Measurements from ENCODE around the gene CCL26. TPM values are rescaled to one million over a fixed set of nuclear protein-coding genes. Genes with fewer than 3 reads are reported as not detected.
A peak's percentile ranks its signal among the peaks of the same experiment; 100 is the strongest.

Gene CCL26
- total and polyA plus RNA-seq, 2 donors (not counting 3 experiments of a cell fraction or from before 2014, with no cell fraction given), result not detected

- H3K27ac ChIP-seq (ENCODE audit: insufficient read depth, low read depth, low read length), result no peak overlapping the region
- H3K4me2 ChIP-seq (ENCODE audit: insufficient read depth, low read length), result no peak overlapping the region
- no peaks in the 10 kb centered on the region for H3K36me3 ChIP-seq (ENCODE audit: control insufficient read depth in 2 of 2, extremely low read depth in 1 of 2, insufficient read depth in 2 of 2, low read length in 2 of 2)
- BruUV-seq (replicated peaks), result no TSS peak
- intact Hi-C loops (cut with micrococcal nuclease), result loop anchor here (5.0 kb wide), 1 partner anchor 114 kb away; no protein-coding TSS in a partner anchor
- CTCF ChIA-PET, result interaction anchor here (0.8 to 1.9 kb wide), 19 partner anchors 10 to 264 kb away, joined by 3 to 12 read pairs (median 3); partner anchors contain the start of genes CCL26 and HIP1
- no peaks in the 10 kb centered on the region for H3K27me3 ChIP-seq (ENCODE audit: control insufficient read depth in 2 of 2, insufficient read depth in 2 of 2, low read length in 2 of 2)
- H3K9me3 ChIP-seq (replicated peaks; ENCODE audit: control insufficient read depth, insufficient read depth, low read length), result no peaks in the 10 kb centered on the region
- H2AFZ ChIP-seq (ENCODE audit: low read depth, low read length), result no peak overlapping the region
- H3K4me1 ChIP-seq (ENCODE audit: control insufficient read depth, extremely low read depth, insufficient read depth, low read length), result no peaks in the 10 kb centered on the region
- no peak for DNase-seq (ENCODE audit: low read depth, low spot score)
- H3K9ac ChIP-seq (replicated peaks; ENCODE audit: extremely low read depth, insufficient read depth, low read length), result no peak overlapping the region
- dilution Hi-C loops (cut with MboI; ENCODE audit: extremely low pct_ligation_motif_present, low sequenced_read_pairs), result no loop called here
- POLR2A ChIA-PET, result interaction anchor here (0.7 kb wide), 1 partner anchor 214 kb away, joined by 5 read pairs; no protein-coding TSS in a partner anchor
- H3K4me3 ChIP-seq (replicated peaks in 1 of 3; ENCODE audit: insufficient read depth in 1 of 3, low read depth in 1 of 3, low read length in 3 of 3), result no peak overlapping the region
- no peaks in the 10 kb centered on the region for H4K20me1 ChIP-seq (replicated peaks; ENCODE audit: control insufficient read depth, extremely low read depth, insufficient read depth, low read length)
- TF ChIP-seq FOS (IDR thresholded peaks at IDR 0.05; ENCODE audit: borderline replicate concordance, insufficient read depth, low read length) (no peak), GATA2 (IDR thresholded peaks at IDR 0.05; ENCODE audit: insufficient read depth, insufficient read length, low read depth, low read length) (no peak), MYC (IDR thresholded peaks at IDR 0.05; ENCODE audit: low read depth, low read length) (no peak), POLR2AphosphoS5 (IDR thresholded peaks at IDR 0.05; ENCODE audit: insufficient read depth, low read depth, low read length) (no peak)
- TF ChIP-seq, protein P1, sequence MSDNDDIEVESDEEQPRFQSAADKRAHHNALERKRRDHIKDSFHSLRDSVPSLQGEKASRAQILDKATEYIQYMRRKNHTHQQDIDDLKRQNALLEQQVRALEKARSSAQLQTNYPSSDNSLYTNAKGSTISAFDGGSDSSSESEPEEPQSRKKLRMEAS (IDR thresholded peaks at IDR 0.05; ENCODE audit: insufficient read depth, insufficient read length), result no peak
- FAIRE-seq, result peak; percentile 12
- no peaks in the 10 kb centered on the region for H3K79me2 ChIP-seq (ENCODE audit: control insufficient read depth, insufficient read depth, low read length)
- no peaks in the 10 kb centered on the region for H3K9me1 ChIP-seq (replicated peaks; ENCODE audit: control insufficient read depth, extremely low read depth, insufficient read depth, low read length)
These were observed 15.6 kb downstream of the CCL26 start for GRCh38 chr7:75756206-75756990.

DNA sequence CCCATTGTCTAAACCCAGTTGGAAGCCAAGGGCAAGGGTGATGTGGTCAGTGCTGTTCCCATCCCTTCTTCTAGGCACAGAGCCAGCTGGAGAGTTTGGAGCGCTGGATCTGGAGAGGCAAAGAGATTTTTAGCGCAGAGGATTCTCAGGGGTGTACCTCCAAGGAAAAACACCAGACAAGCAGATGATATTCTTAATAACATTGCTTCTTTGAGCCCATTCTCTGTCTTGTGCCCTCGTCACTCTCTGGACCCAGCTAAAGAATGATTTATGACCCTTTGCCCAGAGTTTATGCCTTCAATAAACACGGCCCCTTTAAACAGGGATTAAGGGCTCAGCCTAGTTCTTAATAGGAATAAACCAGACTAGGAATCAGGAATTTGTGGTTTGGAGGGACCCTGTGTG is 28.6 kb downstream of the CCL26 start:
- no peak for FAIRE-seq
- no peaks in the 10 kb centered on the region for H3K4me1 ChIP-seq (ENCODE audit: control insufficient read depth, extremely low read depth, insufficient read depth, low read length)
- POLR2A ChIA-PET, result no interaction called here

More for the DNA sequence above, 28.6 kb downstream of the CCL26 start:
- H3K4me3 ChIP-seq (replicated peaks in 1 of 3; ENCODE audit: insufficient read depth in 1 of 3, low read depth in 1 of 3, low read length in 3 of 3), result no peak overlapping the region
- H3K4me2 ChIP-seq (ENCODE audit: insufficient read depth, low read length), result no peak overlapping the region
- no peak for DNase-seq (ENCODE audit: low read depth, low spot score)
- no peaks in the 10 kb centered on the region for H4K20me1 ChIP-seq (replicated peaks; ENCODE audit: control insufficient read depth, extremely low read depth, insufficient read depth, low read length)
- H3K27ac ChIP-seq (ENCODE audit: insufficient read depth, low read depth, low read length), result no peak overlapping the region
- intact Hi-C loops (cut with micrococcal nuclease), result no loop called here
- BruUV-seq (replicated peaks), result no TSS peak
- H3K27me3 ChIP-seq (ENCODE audit: control insufficient read depth in 2 of 2, insufficient read depth in 2 of 2, low read length in 2 of 2), result no peaks in the 10 kb centered on the region
- dilution Hi-C loops (cut with MboI; ENCODE audit: extremely low pct_ligation_motif_present, low sequenced_read_pairs), result no loop called here
- TF ChIP-seq GATA2 (IDR thresholded peaks at IDR 0.05; ENCODE audit: insufficient read depth, insufficient read length, low read depth, low read length), result no peak
- TF ChIP-seq FOS (IDR thresholded peaks at IDR 0.05; ENCODE audit: borderline replicate concordance, insufficient read depth, low read length), result no peak
- TF ChIP-seq POLR2AphosphoS5 (IDR thresholded peaks at IDR 0.05; ENCODE audit: insufficient read depth, low read depth, low read length), result no peak
- TF ChIP-seq MYC (IDR thresholded peaks at IDR 0.05; ENCODE audit: low read depth, low read length), result no peak
- no peak for TF ChIP-seq CTCF (IDR thresholded peaks at IDR 0.05; ENCODE audit: extremely low read depth in 1 of 2, insufficient read depth in 1 of 2, low read depth in 1 of 2, low read length in 2 of 2)
- TF ChIP-seq EZH2 (IDR thresholded peaks at IDR 0.05; ENCODE audit: borderline replicate concordance, low read depth, low read length, severe bottlenecking), result no peak
- TF ChIP-seq, protein P1 (IDR thresholded peaks at IDR 0.05; ENCODE audit: insufficient read depth, insufficient read length), result no peak
- no peak for TF ChIP-seq JUN (IDR thresholded peaks at IDR 0.05; ENCODE audit: borderline replicate concordance, insufficient read depth, insufficient read length, low read depth)
- TF ChIP-seq POLR2A (IDR thresholded peaks at IDR 0.05; ENCODE audit: low read depth, low read length), result no peak
- H3K9me1 ChIP-seq (replicated peaks; ENCODE audit: control insufficient read depth, extremely low read depth, insufficient read depth, low read length), result no peaks in the 10 kb centered on the region
- H2AFZ ChIP-seq (ENCODE audit: low read depth, low read length), result no peak overlapping the region
- H3K79me2 ChIP-seq (ENCODE audit: control insufficient read depth, insufficient read depth, low read length), result no peaks in the 10 kb centered on the region
- H3K9ac ChIP-seq (replicated peaks; ENCODE audit: extremely low read depth, insufficient read depth, low read length), result no peak overlapping the region
- H3K9me3 ChIP-seq (replicated peaks; ENCODE audit: control insufficient read depth, insufficient read depth, low read length), result no peaks in the 10 kb centered on the region
- CTCF ChIA-PET, result interaction anchor here (0.6 kb wide), 1 partner anchor 107 kb away, joined by 3 read pairs; no protein-coding TSS in a partner anchor
- no peaks in the 10 kb centered on the region for H3K36me3 ChIP-seq (ENCODE audit: control insufficient read depth in 2 of 2, extremely low read depth in 1 of 2, insufficient read depth in 2 of 2, low read length in 2 of 2)

Measured in endothelial cell of umbilical vein (primary cell).